Measurements from ENCODE around the gene TMEM163.

TMEM163 gene

DNA sequence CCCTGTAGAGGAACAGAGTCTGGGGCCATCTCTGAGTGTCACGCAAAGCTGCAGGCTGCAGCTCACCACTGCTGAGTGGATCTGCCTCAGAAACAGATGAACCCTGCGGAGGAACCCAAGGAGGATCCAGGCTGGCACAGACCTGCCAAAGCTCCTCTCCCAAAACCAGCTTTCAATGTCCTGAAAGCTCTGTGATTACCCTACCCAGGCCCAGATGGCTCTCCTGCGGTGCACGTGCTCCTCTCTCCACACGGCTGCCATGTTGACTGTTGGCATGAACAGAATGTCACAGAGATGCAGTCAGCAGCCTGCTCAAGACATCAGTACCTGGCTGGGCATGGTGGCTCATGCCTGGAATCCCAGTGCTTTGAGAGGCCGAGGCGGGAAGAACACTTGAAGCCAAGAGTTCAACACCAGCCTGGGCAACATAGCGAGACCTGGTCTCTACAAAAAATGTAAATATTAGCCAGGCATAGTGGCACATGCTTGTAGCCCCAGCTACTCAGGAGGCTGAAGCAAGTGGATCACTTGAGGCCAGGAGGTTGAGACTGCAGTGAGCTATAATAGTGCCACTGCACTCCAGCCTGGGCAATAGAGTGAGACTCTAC lies 248.1 kb downstream of the TMEM163 start:
- DNase-seq = no peak

DNA sequence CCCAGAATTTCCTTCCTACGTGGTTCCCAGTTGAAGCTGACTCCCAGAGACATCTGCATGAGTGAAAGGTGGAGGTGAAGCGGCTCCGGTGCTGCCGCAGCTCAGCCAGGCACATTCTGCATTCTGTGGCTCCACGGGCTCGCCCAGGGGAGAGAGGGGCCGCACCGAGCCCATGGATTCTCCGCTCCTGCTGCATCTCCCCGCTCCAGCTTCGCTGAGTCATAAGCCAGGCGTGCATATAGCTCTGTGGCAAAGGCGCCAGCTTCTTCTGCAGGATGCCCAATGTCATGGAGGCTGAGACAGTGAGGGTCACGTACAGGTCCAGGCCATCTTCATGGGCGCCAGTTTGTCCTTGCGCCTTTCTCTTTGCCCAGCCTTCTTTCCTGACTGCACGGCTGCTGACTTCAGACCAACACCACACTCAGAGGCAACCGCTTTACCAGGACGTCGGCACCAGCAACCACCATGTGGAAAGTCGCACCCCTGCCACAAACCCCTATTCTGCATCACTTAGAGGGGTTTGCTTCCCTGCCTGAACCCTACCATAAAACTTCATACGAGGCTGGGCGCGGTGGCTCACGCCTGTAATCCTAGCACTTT lies 249.2 kb downstream of the TMEM163 start:
- DNase-seq = no peak

DNA sequence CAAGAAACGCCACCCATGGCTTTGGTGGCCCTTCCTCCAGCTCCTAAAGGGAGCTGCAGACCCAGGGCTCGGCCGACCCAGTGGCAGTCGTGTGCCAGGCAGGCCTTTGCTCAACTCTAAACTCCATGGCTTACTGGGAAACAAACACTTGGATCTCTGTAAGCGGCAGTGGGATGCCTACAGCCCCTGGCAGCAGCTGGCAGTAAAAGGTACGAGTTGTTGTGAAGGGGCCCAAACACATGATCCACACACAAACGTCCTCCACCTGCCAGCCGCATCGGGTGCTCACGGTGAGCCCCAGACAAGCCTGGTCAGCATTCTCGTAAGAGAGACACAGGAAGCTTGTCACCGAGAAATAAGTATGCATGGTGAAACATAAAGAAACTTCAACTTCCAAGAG lies 250.0 kb downstream of the TMEM163 start:
- no peak for DNase-seq

DNA sequence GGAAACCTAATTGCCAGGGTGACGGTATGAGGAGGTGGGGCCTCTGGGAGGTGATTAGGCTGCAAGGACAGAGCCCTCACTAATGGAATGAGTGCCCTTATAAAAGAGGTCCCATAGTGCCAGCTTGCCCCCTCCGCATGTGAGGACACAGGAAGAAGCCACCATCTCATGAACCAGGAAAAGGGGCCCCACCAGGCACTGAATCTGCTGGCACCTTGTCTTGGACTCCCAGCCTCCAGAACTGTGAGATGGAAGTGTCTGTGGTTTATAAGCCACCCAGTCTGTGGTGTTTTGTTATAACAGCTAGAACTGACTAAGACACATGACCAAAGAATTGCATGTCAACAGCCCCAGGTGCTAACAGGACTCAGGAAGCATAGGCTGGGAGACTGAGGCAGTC lies 250.6 kb downstream of the TMEM163 start:
- DNase-seq = no peak

DNA sequence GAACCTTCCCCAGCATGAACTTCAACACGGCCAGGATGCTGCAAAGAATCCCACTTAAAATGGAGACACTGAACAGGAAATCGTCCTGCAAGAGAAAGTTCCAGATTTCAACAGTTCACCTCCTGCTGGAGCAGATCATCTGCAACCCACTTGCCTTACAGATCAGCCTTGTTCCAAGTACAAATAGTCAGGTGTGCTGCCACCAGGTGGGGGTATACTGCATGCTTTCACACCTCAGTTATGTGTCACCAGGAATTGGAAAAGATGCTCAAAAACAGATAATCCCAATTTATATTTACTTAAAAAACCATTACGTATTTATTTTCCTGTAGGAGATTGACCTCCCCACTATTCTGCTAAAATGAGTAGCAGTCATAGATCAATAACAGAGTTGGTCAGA lies 252.7 kb downstream of the TMEM163 start:
- no peak for DNase-seq

DNA sequence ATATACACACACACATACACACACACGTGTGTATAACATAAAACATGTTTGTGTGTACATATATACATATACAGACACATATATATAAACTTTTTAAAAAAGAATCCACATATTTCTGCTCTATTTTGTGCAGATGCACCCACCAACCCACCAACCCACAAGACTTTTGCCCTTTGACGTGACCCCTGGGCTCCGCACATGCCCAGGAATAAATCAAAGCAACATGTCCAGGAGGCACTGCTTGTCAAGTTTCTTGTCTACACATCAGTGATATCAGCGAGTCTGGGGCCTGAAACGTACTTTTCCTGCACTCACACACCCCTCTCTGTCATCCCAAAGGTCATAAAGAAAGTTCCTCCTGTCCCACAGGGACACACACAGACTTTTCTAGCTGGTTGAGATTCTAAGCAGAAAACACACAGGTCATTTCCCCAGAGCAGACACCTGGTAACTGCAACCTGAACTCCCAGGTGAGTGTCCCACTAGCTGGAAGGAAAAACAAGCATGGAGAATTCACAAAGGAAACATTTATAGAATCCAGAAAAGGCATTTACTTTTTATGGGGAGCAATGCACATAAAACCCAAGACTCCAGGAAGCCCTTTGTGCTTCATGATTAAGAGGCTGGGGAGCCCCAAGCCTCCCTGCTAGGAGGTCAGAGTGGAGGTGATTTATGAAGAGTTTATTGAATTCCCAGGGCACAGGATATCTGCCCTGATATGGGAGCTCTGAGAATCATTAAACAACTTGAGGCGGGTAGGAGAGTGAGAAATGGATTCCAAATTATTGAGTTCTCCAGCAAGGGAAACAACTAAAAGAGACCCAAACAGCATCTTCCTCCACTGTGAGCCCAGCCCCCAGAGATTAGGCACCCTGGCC lies 253.3 kb downstream of the TMEM163 start:
- DNase-seq = no peak

DNA sequence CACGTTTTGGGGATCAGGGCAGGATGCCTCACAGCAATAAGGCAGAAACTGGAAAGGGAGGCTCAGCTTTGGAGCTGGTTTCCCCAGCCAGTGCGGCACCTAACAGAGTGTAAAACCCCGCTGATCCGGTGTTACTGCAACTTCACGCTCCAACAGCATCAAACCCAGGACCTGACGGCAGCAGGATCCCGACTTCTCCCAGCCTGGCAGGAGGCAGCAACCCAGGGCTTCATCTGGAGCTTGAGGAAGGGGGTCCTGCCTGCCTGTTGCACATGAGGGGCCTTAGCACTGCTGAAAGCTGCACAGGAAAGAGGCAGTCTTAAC lies 255.1 kb downstream of the TMEM163 start:
- DNase-seq = no peak

DNA sequence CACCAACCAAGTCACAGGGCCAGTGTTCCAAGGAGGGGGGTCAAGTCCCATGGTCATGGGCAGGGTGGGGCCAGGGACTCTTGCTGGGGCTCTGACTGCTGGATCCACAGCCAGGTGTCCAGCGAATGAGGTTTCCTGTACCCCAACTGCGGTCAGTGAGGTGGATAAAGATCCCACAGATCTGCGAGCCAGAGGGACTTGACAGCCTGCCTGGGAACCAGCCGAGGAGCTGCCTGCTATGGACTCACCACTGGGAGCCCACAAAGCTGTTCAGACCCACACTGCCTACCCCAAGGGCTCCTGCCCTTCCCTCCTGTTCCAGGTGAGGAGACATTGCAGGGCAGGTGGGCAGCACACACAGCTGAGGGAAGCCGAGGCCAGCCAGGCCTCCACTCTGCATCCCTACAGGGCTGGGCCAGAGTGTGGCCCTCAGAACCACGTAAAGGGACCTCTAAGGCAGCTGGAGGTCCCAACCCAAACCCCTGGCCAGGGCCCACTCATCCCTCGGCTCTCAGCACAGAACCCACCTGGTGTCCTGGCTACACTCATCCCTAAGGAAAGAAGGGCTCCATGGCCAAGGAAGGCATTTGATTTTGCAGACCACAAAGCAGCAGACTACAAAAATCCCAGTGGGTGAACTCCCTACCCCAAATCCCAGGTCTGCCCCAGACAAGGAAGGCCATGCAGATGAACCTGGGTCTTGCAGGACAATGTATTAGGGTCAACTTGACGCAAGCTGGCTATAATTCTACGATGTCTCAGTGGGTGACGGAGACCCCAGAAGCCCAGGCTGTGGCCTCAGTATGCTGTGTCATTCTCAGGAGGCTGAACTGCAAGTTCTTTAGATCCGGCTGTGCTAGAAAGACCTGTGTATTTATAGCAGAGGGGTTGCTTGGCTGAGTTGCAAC lies 255.8 kb downstream of the TMEM163 start:
- no peak for DNase-seq

DNA sequence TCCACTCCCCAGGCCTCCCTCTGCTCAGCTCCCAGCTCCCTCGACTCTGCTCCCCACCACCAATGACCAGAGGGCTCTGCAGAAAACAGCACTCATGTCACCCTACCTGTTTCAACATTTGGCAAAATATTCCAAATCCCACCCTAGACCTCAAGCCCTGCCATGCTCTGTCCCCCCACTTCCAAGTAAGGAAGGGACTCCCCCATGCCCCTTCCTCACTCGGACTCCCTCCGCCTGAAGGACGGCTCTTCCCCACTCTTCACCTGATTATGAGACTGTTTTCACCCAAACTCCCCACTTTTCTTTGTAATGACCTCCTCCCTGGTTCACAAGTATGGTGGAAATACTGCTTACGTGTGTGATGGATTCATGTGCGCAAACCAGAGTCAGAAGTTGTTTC lies 256.5 kb downstream of the TMEM163 start:
- DNase-seq = no peak

DNA sequence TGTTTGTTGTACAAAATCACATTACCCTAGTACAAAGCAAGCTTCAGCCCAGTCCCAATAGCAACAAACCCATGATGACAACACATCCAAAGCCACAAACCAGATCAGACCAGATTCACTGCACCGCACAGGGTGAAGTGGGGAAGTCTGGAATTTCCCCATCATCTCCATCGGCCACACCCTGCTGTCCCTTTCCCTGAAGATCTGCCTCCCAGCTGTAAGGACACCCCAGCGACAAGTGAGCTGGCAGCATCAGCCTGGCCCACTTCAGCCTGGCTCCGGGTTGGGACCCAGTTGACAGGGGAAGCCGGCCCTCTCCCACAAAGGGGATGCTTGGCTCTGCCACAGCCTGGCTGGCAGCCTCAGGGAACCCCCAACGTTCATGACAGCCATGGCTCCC lies 257.3 kb downstream of the TMEM163 start:
- no peak for DNase-seq

DNA sequence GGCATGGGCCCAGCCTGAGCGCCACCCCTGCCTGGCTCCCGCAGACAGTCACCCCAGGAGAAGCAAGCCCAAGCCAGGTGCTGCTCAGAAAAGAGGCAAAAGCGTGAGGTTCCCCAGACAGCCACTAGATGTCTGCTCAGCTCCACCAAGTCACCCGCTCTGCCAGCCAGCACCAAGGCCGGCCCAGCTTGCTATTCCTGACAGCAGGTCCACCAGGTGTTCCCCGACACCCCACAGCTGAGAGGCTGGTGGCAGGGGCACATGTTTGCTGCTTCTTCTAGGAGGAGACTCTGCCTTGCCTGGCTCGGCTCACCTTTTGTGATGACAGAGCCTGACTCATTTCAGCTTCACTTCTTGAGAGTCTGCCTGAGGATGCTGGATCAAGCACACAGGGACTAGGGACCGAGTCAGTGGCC lies 258.2 kb downstream of the TMEM163 start:
- no peak for DNase-seq

DNA sequence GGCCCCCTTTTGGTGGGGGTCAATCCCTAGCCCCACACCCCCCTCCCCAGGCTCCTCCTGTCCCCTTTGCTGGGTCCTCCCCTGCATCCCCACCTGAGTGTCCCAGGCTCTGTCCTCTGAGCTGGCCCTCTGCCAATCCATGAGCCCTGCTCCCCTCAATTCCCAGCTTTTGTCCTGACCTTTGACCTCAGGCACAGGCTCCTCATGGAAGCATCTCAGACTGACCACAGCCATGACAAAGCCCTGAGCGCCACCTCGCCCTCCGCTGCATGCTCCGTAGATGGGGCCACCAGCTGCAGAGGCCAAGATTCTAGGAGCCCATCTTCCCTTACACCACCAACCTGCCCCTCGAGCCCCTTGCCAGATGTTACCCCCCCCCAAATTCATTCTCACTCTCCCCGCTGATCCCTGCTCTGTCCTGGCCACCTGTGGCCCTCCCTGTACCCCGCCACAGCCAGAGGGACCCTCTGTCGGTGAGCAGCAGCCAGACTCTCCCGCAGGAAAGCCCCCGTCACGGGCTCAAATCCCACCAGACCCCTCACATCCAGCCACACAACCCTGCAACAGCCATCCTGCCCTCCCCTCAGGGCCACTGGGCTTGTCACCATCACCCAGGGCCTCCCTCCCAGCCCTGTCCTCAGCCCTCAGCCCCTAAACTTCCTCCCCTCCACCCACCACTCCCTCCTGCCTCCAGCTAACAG lies 258.9 kb downstream of the TMEM163 start:
- no peak for DNase-seq

DNA sequence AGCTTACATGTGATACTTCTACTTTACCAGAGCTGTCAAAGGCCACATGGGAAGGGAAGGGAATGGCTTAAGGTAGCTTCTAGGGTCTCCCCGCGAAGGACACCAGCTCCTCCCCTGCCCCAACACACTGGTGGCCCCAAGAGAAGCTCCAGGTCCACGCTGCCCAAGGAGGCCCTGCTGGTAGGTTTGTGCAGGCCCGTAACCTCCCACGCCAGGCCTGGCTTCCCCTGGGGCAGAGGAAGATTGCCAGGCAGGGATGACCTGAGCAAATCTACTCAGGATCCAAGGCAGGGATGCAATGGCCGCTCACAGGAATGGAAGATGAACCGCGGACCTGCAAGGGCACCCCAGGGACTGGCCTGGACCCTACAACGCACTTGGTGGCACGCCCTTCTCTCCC lies 259.9 kb downstream of the TMEM163 start:
- no peak for DNase-seq

DNA sequence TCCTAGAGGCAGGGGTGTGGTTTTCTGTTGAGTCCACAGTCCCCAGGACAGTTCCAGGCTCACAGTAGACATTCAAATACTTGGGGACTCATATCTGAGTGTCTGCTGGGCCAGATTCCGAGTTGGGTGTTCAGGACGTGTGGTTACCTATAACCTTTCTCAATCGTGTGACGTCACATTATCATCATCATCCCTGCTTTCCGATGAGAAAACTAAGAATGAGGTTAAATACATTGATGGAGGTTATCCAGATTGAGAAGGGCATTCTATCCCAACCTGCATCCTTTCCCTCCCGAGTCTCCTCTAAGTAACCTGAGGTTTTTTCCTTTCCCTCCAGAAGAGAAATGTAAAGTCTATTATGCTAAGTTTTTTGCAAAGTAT lies 260.3 kb downstream of the TMEM163 start:
- DNase-seq = no peak

DNA sequence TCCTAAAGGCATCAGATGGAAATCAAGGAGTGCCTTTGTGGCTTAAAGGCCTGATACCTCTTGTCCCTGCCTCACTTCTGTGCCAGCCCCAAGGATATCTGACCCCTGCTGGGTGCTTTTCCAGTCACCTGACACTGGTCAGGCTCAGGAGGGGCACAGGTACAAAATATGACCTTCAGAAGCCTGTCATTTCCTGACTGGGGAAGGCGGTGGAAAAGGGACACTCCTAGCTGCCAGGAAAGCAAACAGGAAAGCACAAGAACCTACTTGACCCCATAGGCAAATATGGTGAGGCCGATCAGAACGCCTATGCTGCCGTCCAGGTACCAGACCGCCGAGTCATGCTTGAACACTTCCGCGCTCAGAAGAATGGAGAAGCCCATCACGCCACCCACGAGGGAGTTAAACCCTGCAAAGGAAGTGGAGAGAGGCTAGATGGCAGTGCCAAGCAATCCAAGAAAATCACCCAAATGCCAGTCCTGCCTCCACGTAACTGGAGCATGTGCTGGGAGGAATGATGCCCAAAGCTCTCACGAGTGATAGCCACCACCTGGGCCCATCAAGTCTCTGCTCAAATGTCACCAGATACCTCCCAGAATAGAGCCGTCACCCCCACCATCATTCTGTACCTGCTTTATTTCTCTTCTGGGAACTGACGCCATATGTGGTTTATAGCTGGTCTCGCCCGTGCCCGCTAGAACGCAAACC lies 260.9 kb downstream of the TMEM163 start:
- no peak for DNase-seq

DNA sequence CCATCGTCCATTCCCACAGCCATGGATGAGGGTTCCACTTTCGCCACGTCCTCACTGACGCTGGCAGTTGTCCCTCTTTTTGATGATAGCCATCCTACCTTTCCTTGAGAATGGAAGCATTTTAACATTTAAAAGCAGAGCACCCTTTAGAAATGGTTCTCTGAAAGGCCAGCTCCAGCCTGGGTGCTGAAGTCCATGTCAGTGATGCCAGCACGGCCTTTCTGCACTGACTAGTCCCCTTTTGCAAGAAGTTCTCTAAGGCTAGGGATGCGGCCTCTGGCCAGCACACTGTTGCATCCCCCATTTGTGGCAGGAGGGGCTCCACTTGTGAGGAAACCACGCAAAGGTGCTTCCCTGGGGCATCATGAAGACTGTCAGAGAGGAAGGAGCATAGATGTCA lies 261.4 kb downstream of the TMEM163 start:
- DNase-seq = no peak

DNA sequence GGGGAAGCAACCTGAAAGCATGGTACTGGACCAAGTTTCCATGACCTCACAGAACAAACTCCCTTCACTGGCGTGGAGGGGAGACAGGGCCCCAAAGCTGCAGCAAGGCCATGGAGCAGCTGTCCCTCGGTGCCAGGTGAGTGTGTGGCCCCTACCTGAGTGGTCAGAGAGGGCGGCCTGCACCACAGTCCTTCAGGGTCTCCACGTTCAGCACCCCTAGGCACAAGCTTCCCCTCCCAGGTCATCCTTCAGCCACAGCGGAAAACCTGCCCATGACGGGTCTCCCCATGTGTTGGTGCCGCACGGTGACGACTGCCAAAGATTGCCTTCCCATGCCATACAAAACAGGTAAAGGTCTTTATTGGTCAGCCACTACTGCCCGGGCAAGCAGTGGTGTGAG lies 263.4 kb downstream of the TMEM163 start:
- DNase-seq = no peak

DNA sequence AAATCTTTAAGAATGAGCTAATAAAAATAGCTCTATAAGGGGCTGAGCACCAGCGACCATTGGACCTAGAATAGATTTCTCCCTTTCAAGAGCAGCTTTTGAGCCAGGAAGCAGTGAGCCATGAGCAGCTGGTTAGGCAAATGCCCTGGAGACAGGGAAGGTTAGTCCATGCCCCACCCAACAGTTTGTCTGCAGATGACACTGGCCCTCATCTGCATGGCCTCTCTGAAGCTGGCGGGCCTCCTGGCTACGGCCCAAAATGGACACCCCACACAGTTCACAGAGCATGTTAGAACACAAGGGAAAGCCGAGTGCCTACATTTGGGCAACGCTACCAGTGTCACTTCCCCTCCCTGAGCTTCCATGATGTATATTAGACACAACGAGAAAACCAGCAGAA lies 263.9 kb downstream of the TMEM163 start:
- no peak for DNase-seq

DNA sequence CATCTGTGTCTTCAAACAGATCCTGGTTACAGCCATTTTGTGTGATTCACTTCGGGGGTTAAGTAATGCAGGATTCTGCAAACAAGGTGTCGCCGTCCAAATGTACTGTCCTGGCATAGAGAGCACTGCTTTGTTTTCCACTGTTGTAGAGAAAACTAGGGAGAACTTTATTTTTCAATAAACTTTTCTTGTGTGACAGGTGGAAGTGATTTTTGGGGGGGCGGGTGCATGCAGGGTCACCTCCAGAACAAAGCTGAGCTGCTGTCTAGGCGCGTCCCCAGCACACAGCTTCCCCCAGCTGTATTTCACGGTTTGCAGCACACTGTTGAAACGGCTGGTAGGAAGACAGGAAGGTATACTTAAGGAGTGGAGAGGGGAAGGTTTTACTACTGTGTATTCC lies 264.4 kb downstream of the TMEM163 start:
- no peak for DNase-seq

DNA sequence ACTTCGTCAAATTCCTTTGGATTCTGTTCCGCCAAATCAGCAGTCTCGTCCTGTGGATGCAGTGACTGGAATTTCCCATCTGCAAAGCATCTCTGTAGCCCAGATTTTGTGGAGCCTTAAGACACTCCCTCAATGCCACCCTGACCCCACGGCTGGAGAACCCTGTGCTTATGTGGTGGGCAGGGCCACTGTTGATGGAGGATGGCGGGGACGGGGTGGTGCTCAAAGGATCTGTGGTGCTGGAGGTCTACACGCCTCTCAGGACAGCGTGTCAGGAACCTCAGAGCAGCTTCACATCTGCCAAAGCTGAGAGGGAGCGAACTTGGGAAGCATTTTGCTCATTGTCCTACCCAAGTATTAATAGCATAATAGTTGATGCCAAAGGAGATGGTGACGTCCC lies 264.8 kb downstream of the TMEM163 start:
- no peak for DNase-seq

DNA sequence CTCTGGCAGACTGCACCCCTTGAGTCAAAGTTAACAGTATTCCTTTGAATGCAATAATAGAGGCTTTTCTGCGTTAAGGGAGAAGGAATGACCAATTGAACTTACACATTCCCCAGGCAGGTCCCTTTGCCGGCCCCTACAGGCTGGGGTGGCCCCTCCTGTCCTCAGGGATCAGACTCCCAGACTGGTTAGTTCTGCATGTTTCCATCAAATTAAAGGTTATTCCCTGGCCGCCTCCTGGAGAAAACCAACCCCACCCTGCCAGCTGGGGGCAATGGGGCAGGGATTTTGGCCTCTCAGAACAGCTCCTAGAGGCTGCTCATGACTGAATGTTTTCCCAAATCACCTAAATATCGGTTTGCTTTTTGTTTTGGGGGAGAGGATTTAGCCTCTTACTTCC lies 265.3 kb downstream of the TMEM163 start:
- no peak for DNase-seq

Measured in activated gamma-delta T cell (primary cell).